GM06990 (cell line): ENCODE data around the gene COMT.
"Not testable (repeated sequence)": the region's sequence is repeated elsewhere in the genome, so short reads cannot be mapped to it uniquely, and the experiment has no call there.

Experiments used
- DNase-seq: peaks from one replicate; pipeline ENCODE4 v3.0.0-alpha.2; 2011; ENCODE audit not compliant: insufficient read length; ENCODE audit errors: extremely low read depth
- H3K27me3 ChIP-seq: replicated peaks from 2 replicates; pipeline ENCODE4 v1.6.0; 2011; ENCODE audit warnings: low read length; ENCODE audit not compliant: control insufficient read depth, insufficient read depth
- H3K36me3 ChIP-seq: 2 replicates; pipeline ENCODE4 v1.5.1; 2011; ENCODE audit warnings: low read length; ENCODE audit not compliant: control insufficient read depth, insufficient read depth
- H3K4me3 ChIP-seq: replicated peaks from 2 replicates; pipeline ENCODE4 v1.5.1; 2011; ENCODE audit warnings: low read depth, mild to moderate bottlenecking, control low read depth, low read length
- CTCF ChIP-seq: IDR thresholded peaks from 2 replicates; pipeline ENCODE4 v1.5.1; 2011; ENCODE audit warnings: low read length, control low read depth, mild to moderate bottlenecking, inconsistent platforms; ENCODE audit not compliant: insufficient read depth, poor library complexity, severe bottlenecking

COMT gene

GRCh38 chr22:19904935-19905334 is 36.6 kb upstream of the COMT start:
- Histone ChIP-seq H3K4me3 (no peak overlapping the region), H3K27me3 (no peaks in the 10 kb centered on the region), H3K36me3 (no peaks in the 10 kb centered on the region)
- no peak for DNase-seq
- no peak for TF ChIP-seq CTCF

- TF ChIP-seq CTCF, result no peak
- Histone ChIP-seq H3K36me3 (no peaks in the 10 kb centered on the region), H3K27me3 (no peaks in the 10 kb centered on the region), H3K4me3 (no peak overlapping the region)
- no peak for DNase-seq
Observed at GRCh38 chr22:19905347-19906276, 36.0 kb upstream of the COMT start.

- not testable (repeated sequence) for H3K36me3 ChIP-seq, H3K4me3 ChIP-seq, H3K27me3 ChIP-seq, DNase-seq
Observed at GRCh38 chr22:19906864-19907263, 34.7 kb upstream of the COMT start.

GRCh38 chr22:19907902-19908301 is 33.7 kb upstream of the COMT start:
- not testable (repeated sequence) for H3K4me3 ChIP-seq, H3K36me3 ChIP-seq, DNase-seq, H3K27me3 ChIP-seq

- peak; percentile 47 for DNase-seq
- no peaks in the 10 kb centered on the region; the same call in none of the 2 replicates for H3K36me3 ChIP-seq
- no peak overlapping the region for H3K4me3 ChIP-seq
- peak; percentile 90 for TF ChIP-seq CTCF
- H3K27me3 ChIP-seq, result no peaks in the 10 kb centered on the region
Observed at GRCh38 chr22:19909350-19910179, 32.0 kb upstream of the COMT start.

- no peak for TF ChIP-seq CTCF
- DNase-seq, result no peak
- Histone ChIP-seq H3K36me3 (peaks cover 3% of the 10 kb centered on the region), H3K27me3 (no peaks in the 10 kb centered on the region), H3K4me3 (no peak overlapping the region)
Observed at GRCh38 chr22:19910180-19910744, 31.3 kb upstream of the COMT start.
